Natural killer cell (primary cell): ENCODE data around the gene OTX2. TPM values are rescaled to one million over a fixed set of nuclear protein-coding genes. Genes with fewer than 3 reads are reported as not detected.

Experiments
- ATAC-seq, 3 donors: fragments of 150-1000 bp in 2 of 3; fragments of 200-7000 bp in 1 of 3; cut with Tn5 transposase; 1 replicate in 1 of 3; 2 replicates in 2 of 3; pipeline ENCODE4 v1.10.0; 2021; ENCODE audit warnings: mild to moderate bottlenecking in 2 of 3, moderate library complexity in 2 of 3
- DNase-seq, 2 donors: peaks; one replicate each; pipeline versions ENCODE4 v3.0.0 to v3.0.0-alpha.2; 2013 to 2021; ENCODE audit warnings: mixed read lengths in 1 of 2
- H3K27ac ChIP-seq: one replicate; pipeline ENCODE4 v1.5.1; 2013; ENCODE audit warnings: mild to moderate bottlenecking, low read length
- H3K27me3 ChIP-seq: one replicate; pipeline ENCODE4 v1.6.1; 2013; ENCODE audit warnings: low read length; ENCODE audit not compliant: control insufficient read depth, insufficient read depth
- H3K36me3 ChIP-seq: one replicate; pipeline ENCODE4 v1.6.1; 2013; ENCODE audit warnings: low read length; ENCODE audit not compliant: control insufficient read depth, insufficient read depth
- H3K4me1 ChIP-seq: one replicate; pipeline ENCODE4 v1.6.1; 2013; ENCODE audit warnings: low read length; ENCODE audit not compliant: control insufficient read depth, insufficient read depth
- H3K4me3 ChIP-seq: one replicate; pipeline ENCODE4 v1.5.1; 2013; ENCODE audit warnings: low read length
- H3K9me3 ChIP-seq: one replicate; pipeline ENCODE4 v1.6.1; 2013; ENCODE audit warnings: low read length; ENCODE audit not compliant: control insufficient read depth, insufficient read depth
- H3K27ac Mint-ChIP-seq, 2 donors: one replicate each; pipeline ENCODE4 v1.8.0; 2022; ENCODE audit warnings: mild to moderate bottlenecking in 2 of 2, mixed read lengths in 2 of 2, moderate library complexity in 1 of 2
- H3K27me3 Mint-ChIP-seq, 2 donors: one replicate each; pipeline ENCODE4 v1.8.0; 2022; ENCODE audit warnings: low read depth in 2 of 2, mixed read lengths in 2 of 2
- H3K36me3 Mint-ChIP-seq: one replicate; pipeline ENCODE4 v1.8.0; 2022; ENCODE audit warnings: mixed read lengths
- H3K4me1 Mint-ChIP-seq, 2 donors: one replicate each; pipeline ENCODE4 v1.8.0; 2022; ENCODE audit warnings: mixed read lengths in 2 of 2
- H3K4me3 Mint-ChIP-seq: one replicate; pipeline ENCODE4 v1.8.0; 2022; ENCODE audit warnings: mild to moderate bottlenecking, moderate library complexity, mixed read lengths
- H3K9me3 Mint-ChIP-seq, 2 donors: one replicate each; pipeline ENCODE4 v1.8.0; 2022; ENCODE audit warnings: mixed read lengths in 2 of 2
- CTCF ChIP-seq: fragments of 200-600 bp; IDR thresholded peaks from one replicate; pipeline ENCODE4 v1.8.0; 2022; ENCODE audit warnings: antibody characterized with exemption
- WGBS: methylation state at CpG from one replicate; pipeline ENCODE4 v1.1.7; 2013; ENCODE audit warnings: missing lambda C conversion rate; ENCODE audit not compliant: insufficient coverage; 5-methylcytosine and 5-hydroxymethylcytosine counted together
- intact Hi-C: fragments of 100-400 bp; cut with micrococcal nuclease; formaldehyde crosslinking; loops from one replicate; pipeline ENCODE4 v1.14.2; 2022
- total RNA-seq, 4 donors: library from RNA; stranded (reverse); fragments of 120-200 nt in 1 of 4; gene quantifications; one replicate each; pipeline versions ENCODE4 v1.2.3 to v1.2.4, GENCODE V29; 2013 to 2022

The OTX2 gene
- total RNA-seq, 3 donors from 2014 or later (not counting 1 experiment from before 2014, with no cell fraction given) = not detected

DNA sequence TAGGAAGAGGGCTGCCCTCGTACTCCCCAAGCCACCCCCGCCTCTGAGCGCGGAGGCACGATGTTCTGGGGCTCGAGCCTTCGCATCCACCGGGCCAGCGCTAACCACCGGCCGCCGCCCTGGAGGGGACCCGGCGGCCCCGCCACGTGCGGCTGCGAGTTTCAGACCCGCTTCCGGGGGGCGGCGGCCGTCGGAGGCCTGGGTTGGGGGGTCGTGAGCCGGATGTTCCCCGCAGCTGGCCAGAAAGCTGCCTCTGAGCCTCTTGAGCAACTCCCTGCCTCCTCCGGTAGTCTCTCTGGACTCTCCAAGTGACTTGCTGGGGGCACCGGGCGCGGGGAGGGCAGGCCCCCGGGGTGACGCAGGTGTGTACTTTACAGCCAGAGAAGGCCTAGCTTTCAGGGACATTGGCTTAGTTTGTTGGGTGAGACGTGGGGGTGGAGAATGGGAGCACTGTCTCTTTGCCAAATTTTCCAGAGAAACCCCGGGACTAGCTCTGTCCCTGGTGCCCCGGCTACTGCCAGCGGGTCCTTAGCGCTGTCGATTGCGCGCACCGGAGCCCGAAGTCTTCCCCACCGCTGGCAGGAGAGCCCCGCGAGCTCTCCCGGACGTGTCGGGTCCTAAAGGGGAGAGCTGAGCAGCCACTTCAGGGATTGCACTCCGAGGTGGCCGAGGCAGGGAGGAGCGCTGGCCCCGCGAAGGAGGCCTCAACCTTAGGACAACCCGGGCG lies 15.6 kb downstream of the OTX2 start:
- no peaks in the 10 kb centered on the region for H3K4me1 Mint-ChIP-seq
- Histone ChIP-seq H3K27ac (no peak overlapping the region), H3K4me3 (no peak overlapping the region), H3K4me1 (no peaks in the 10 kb centered on the region), H3K36me3 (no peaks in the 10 kb centered on the region), H3K9me3 (peaks cover 2% of the 10 kb centered on the region), H3K27me3 (peaks cover 46% of the 10 kb centered on the region)
- H3K27me3 Mint-ChIP-seq = peaks cover 58% of the 10 kb centered on the region in 2 donors
- peaks cover 10% of the 10 kb centered on the region for H3K36me3 Mint-ChIP-seq
- no peak overlapping the region for H3K27ac Mint-ChIP-seq
- WGBS = 7% methylated on average over 56 of the region's 56 CpGs
- no peak for TF ChIP-seq CTCF
- intact Hi-C loops = no loop called here
- DNase-seq (no peak), ATAC-seq (no peak)
- peaks cover 0 to 2% of the 10 kb centered on the region in 2 donors for H3K9me3 Mint-ChIP-seq
- no peak overlapping the region for H3K4me3 Mint-ChIP-seq

DNA sequence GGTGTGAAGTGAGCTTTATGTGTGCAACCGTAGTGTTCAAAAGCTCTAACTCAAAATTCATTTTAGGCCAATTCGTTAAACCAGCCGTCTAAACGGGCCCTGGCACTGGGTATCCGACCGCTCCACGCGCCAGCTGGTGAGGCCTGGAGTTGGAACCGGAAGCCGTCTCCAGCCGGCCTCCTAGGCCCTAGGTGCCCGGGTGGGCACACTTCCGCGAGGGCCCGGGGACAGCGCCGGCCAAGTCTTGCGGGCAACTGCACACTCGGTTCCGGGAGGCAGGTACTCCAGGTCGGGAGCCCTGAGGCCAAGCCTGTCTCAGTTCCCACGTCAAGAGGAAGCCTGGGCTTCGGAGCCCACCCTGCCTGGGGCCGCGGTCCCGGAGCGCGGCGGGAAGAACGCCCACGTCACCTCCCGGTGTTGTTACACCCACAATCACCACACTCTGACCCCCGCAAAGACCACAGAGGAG lies 16.2 kb downstream of the OTX2 start:
- Histone ChIP-seq H3K27ac (no peak overlapping the region), H3K4me1 (no peaks in the 10 kb centered on the region), H3K27me3 (peaks cover 41% of the 10 kb centered on the region), H3K9me3 (peaks cover 2% of the 10 kb centered on the region), H3K4me3 (no peak overlapping the region), H3K36me3 (no peaks in the 10 kb centered on the region)
- TF ChIP-seq CTCF = no peak
- Mint-ChIP-seq H3K9me3 (peaks cover 0 to 2% of the 10 kb centered on the region in 2 donors), H3K27me3 (peaks cover 52 to 53% of the 10 kb centered on the region in 2 donors), H3K4me1 (no peaks in the 10 kb centered on the region), H3K4me3 (no peak overlapping the region), H3K27ac (no peak overlapping the region), H3K36me3 (peaks cover 10% of the 10 kb centered on the region)
- intact Hi-C loops = no loop called here
- ATAC-seq = no peak
- no peak for DNase-seq
- WGBS = 13% methylated on average over 33 of the region's 33 CpGs

- TF ChIP-seq CTCF = no peak
- no peak overlapping the region for H3K4me3 ChIP-seq
- DNase-seq (no peak), ATAC-seq (no peak)
- peaks cover 16% of the 10 kb centered on the region for H3K27me3 ChIP-seq
- Mint-ChIP-seq H3K36me3 (peaks cover 10% of the 10 kb centered on the region), H3K4me1 (no peaks in the 10 kb centered on the region), H3K27ac (no peak overlapping the region), H3K4me3 (no peak overlapping the region), H3K9me3 (peaks cover 0 to 2% of the 10 kb centered on the region in 2 donors), H3K27me3 (peaks cover 29 to 36% of the 10 kb centered on the region in 2 donors)
- H3K4me1 ChIP-seq = no peaks in the 10 kb centered on the region
- no peaks in the 10 kb centered on the region for H3K9me3 ChIP-seq
- H3K36me3 ChIP-seq = no peaks in the 10 kb centered on the region
- 87% methylated on average over 1 of the region's 1 CpG for WGBS
- no peak overlapping the region for H3K27ac ChIP-seq
- intact Hi-C loops = no loop called here
These were observed 20.3 kb downstream of the OTX2 start for GRCh38 chr14:56789955-56790354.

- intact Hi-C loops = no loop called here
- H3K9me3 ChIP-seq = no peaks in the 10 kb centered on the region
- no peak overlapping the region for H3K27ac ChIP-seq
- Mint-ChIP-seq H3K27ac (no peak overlapping the region), H3K36me3 (no peaks in the 10 kb centered on the region), H3K9me3 (peaks cover 0 to 2% of the 10 kb centered on the region in 2 donors), H3K27me3 (peaks cover 20 to 24% of the 10 kb centered on the region in 2 donors), H3K4me1 (no peaks in the 10 kb centered on the region), H3K4me3 (no peak overlapping the region)
- no peak for DNase-seq
- H3K4me1 ChIP-seq = no peaks in the 10 kb centered on the region
- no peak overlapping the region for H3K4me3 ChIP-seq
- TF ChIP-seq CTCF = no peak
- H3K27me3 ChIP-seq = no peaks in the 10 kb centered on the region
- no peaks in the 10 kb centered on the region for H3K36me3 ChIP-seq
- ATAC-seq = no peak
These were observed 22.7 kb downstream of the OTX2 start for GRCh38 chr14:56787530-56787929.
